Stimulated activated CD4-positive, alpha-beta T cell treated with anti-CD3 and anti-CD28 coated beads, TNF-alpha, amount 100 ng/mL, for 1 hour (primary cell): Measurements from ENCODE around the gene LMO7.

ENCODE experiments used
- DNase-seq, 3 donors: peaks; one replicate each; pipeline ENCODE4 v3.0.0-alpha.2; 2020; ENCODE audit warnings: low read depth in 3 of 3, low spot score in 1 of 3

Gene LMO7

GRCh38 chr13:75832812-75833211, 196.7 kb downstream of the LMO7 start:
- no peak for DNase-seq

GRCh38 chr13:75836441-75836840, 200.3 kb downstream of the LMO7 start:
- no peak for DNase-seq

- no peak for DNase-seq
Measured at GRCh38 chr13:75838366-75839005, 202.4 kb downstream of the LMO7 start.

GRCh38 chr13:75839406-75839805, 203.3 kb downstream of the LMO7 start:
- DNase-seq = no peak

GRCh38 chr13:75841905-75842304, 205.8 kb downstream of the LMO7 start:
- DNase-seq = no peak

GRCh38 chr13:75843074-75843473, 206.9 kb downstream of the LMO7 start:
- DNase-seq = no peak

GRCh38 chr13:75843991-75844390, 207.9 kb downstream of the LMO7 start:
- DNase-seq = no peak

- no peak for DNase-seq
Measured at GRCh38 chr13:75847588-75847987, 211.5 kb downstream of the LMO7 start.

GRCh38 chr13:75850916-75851315, 214.8 kb downstream of the LMO7 start:
- no peak for DNase-seq

- DNase-seq = no peak
Measured at GRCh38 chr13:75855216-75855615, 219.1 kb downstream of the LMO7 start.

- no peak for DNase-seq
Measured at GRCh38 chr13:75855847-75856246, 219.7 kb downstream of the LMO7 start.

- DNase-seq = no peak
Measured at GRCh38 chr13:75857291-75857690, 221.2 kb downstream of the LMO7 start.

GRCh38 chr13:75860935-75861334, 224.8 kb downstream of the LMO7 start:
- DNase-seq = no peak

GRCh38 chr13:75861786-75862185, 225.7 kb downstream of the LMO7 start:
- DNase-seq = no peak

GRCh38 chr13:75864718-75865117, 228.6 kb downstream of the LMO7 start:
- no peak for DNase-seq

GRCh38 chr13:75867379-75868117, 231.4 kb downstream of the LMO7 start:
- no peak for DNase-seq

GRCh38 chr13:75869981-75870380, 233.9 kb downstream of the LMO7 start:
- DNase-seq = no peak

- peak in 1 of 3 donors; percentile 18 for DNase-seq
Measured at GRCh38 chr13:75870397-75870903, 234.3 kb downstream of the LMO7 start.

GRCh38 chr13:75871059-75871458, 234.9 kb downstream of the LMO7 start:
- DNase-seq = no peak

GRCh38 chr13:75872980-75873379, 236.8 kb downstream of the LMO7 start:
- no peak for DNase-seq

GRCh38 chr13:75873494-75873893, 237.4 kb downstream of the LMO7 start:
- DNase-seq = no peak

- no peak for DNase-seq
Measured at GRCh38 chr13:75875450-75875849, 239.3 kb downstream of the LMO7 start.
